ENCODE data around the gene EML1.

The EML1 gene

GRCh38 chr14:99747582-99748330, 45.5 kb upstream of the EML1 start:
- H3K4me3 ChIP-seq (ENCODE audit: control insufficient read depth in 1 of 7, extremely low read depth in 1 of 7, insufficient read depth in 4 of 7, low read depth in 2 of 7, low read length in 6 of 7): no peak overlapping the region
- POLR2A ChIA-PET: interaction anchor here (0.6 kb wide), 1 partner anchor 11 kb away, joined by 3 read pairs; no protein-coding TSS in a partner anchor
- H3K27me3 ChIP-seq (replicated peaks in 2 of 5; ENCODE audit: control insufficient read depth in 4 of 5, insufficient read depth in 5 of 5, low read length in 4 of 5): peaks cover 0 to 56% (median 19%) of the 10 kb centered on the region in 5 experiments
- 94% methylated on average over 22 of the region's 22 CpGs for WGBS (ENCODE audit: insufficient coverage)
- no peak overlapping the region for H3K27ac ChIP-seq (ENCODE audit: insufficient read depth in 1 of 2, low read depth in 1 of 2, low read length in 2 of 2, poor library complexity in 1 of 2, severe bottlenecking in 2 of 2)
- H3K36me3 ChIP-seq (ENCODE audit: control insufficient read depth in 4 of 4, insufficient read depth in 4 of 4, low read length in 3 of 4): no peaks in the 10 kb centered on the region
- peaks cover 0 to 38% (median 28%) of the 10 kb centered on the region in 4 experiments for H3K4me1 ChIP-seq (ENCODE audit: control extremely low read depth in 1 of 4, control insufficient read depth in 4 of 4, insufficient read depth in 4 of 4, low read length in 3 of 4)
- no peak for DNase-seq
- H3K9me3 ChIP-seq (ENCODE audit: control extremely low read depth in 1 of 5, control insufficient read depth in 4 of 5, insufficient read depth in 2 of 5, low read depth in 1 of 5, low read length in 4 of 5): no peaks in the 10 kb centered on the region
- CTCF ChIA-PET: interaction anchor here (0.8 to 1.1 kb wide), 3 partner anchors 8 to 27 kb away, joined by 3 read pairs; no protein-coding TSS in a partner anchor

GRCh38 chr14:99748529-99748928, 44.7 kb upstream of the EML1 start:
- Histone ChIP-seq H3K4me1 (ENCODE audit: control extremely low read depth in 1 of 4, control insufficient read depth in 4 of 4, insufficient read depth in 4 of 4, low read length in 3 of 4) (peaks cover 0 to 46% (median 35%) of the 10 kb centered on the region in 4 experiments), H3K36me3 (ENCODE audit: control insufficient read depth in 4 of 4, insufficient read depth in 4 of 4, low read length in 3 of 4) (no peaks in the 10 kb centered on the region), H3K4me3 (ENCODE audit: control insufficient read depth in 1 of 7, extremely low read depth in 1 of 7, insufficient read depth in 4 of 7, low read depth in 2 of 7, low read length in 6 of 7) (no peak overlapping the region), H3K27ac (ENCODE audit: insufficient read depth in 1 of 2, low read depth in 1 of 2, low read length in 2 of 2, poor library complexity in 1 of 2, severe bottlenecking in 2 of 2) (no peak overlapping the region), H3K27me3 (replicated peaks in 2 of 5; ENCODE audit: control insufficient read depth in 4 of 5, insufficient read depth in 5 of 5, low read length in 4 of 5) (peaks cover 0 to 48% (median 17%) of the 10 kb centered on the region in 5 experiments), H3K9me3 (ENCODE audit: control extremely low read depth in 1 of 5, control insufficient read depth in 4 of 5, insufficient read depth in 2 of 5, low read depth in 1 of 5, low read length in 4 of 5) (no peaks in the 10 kb centered on the region)
- DNase-seq: no peak
- ChIA-PET POLR2A (interaction anchor here (0.6 kb wide), 1 partner anchor 11 kb away, joined by 3 read pairs; no protein-coding TSS in a partner anchor), CTCF (interaction anchor here (0.8 to 1.1 kb wide), 3 partner anchors 9 to 26 kb away, joined by 3 read pairs; no protein-coding TSS in a partner anchor)
- 73% methylated on average over 4 of the region's 9 CpGs for WGBS (ENCODE audit: insufficient coverage)

GRCh38 chr14:99749142-99749541, 44.1 kb upstream of the EML1 start:
- peak in 1 of 3 donors; percentile 38 for DNase-seq
- H3K27ac ChIP-seq (ENCODE audit: insufficient read depth in 1 of 2, low read depth in 1 of 2, low read length in 2 of 2, poor library complexity in 1 of 2, severe bottlenecking in 2 of 2): no peak overlapping the region
- H3K36me3 ChIP-seq (ENCODE audit: control insufficient read depth in 4 of 4, insufficient read depth in 4 of 4, low read length in 3 of 4): no peaks in the 10 kb centered on the region
- peaks cover 0 to 52% (median 41%) of the 10 kb centered on the region in 4 experiments for H3K4me1 ChIP-seq (ENCODE audit: control extremely low read depth in 1 of 4, control insufficient read depth in 4 of 4, insufficient read depth in 4 of 4, low read length in 3 of 4)
- H3K27me3 ChIP-seq (replicated peaks in 2 of 5; ENCODE audit: control insufficient read depth in 4 of 5, insufficient read depth in 5 of 5, low read length in 4 of 5): peaks cover 0 to 48% (median 17%) of the 10 kb centered on the region in 5 experiments
- ChIA-PET CTCF (interaction anchor here (0.7 kb wide), 1 partner anchor 331 kb away, joined by 3 read pairs; no protein-coding TSS in a partner anchor), POLR2A (no interaction called here)
- 89% methylated on average over 12 of the region's 13 CpGs for WGBS (ENCODE audit: insufficient coverage)
- H3K9me3 ChIP-seq (ENCODE audit: control extremely low read depth in 1 of 5, control insufficient read depth in 4 of 5, insufficient read depth in 2 of 5, low read depth in 1 of 5, low read length in 4 of 5): no peaks in the 10 kb centered on the region
- H3K4me3 ChIP-seq (ENCODE audit: control insufficient read depth in 1 of 7, extremely low read depth in 1 of 7, insufficient read depth in 4 of 7, low read depth in 2 of 7, low read length in 6 of 7): no peak overlapping the region

GRCh38 chr14:99749763-99750715, 43.2 kb upstream of the EML1 start:
- Histone ChIP-seq H3K36me3 (ENCODE audit: control insufficient read depth in 4 of 4, insufficient read depth in 4 of 4, low read length in 3 of 4) (no peaks in the 10 kb centered on the region), H3K9me3 (ENCODE audit: control extremely low read depth in 1 of 5, control insufficient read depth in 4 of 5, insufficient read depth in 2 of 5, low read depth in 1 of 5, low read length in 4 of 5) (no peaks in the 10 kb centered on the region)
- no peak for DNase-seq

GRCh38 chr14:99750746-99751450, 42.3 kb upstream of the EML1 start:
- WGBS (ENCODE audit: insufficient coverage): 100% methylated on average over 8 of the region's 11 CpGs
- DNase-seq: no peak
- CTCF ChIA-PET: interaction anchor here (0.7 to 1.2 kb wide), 2 partner anchors 10 to 41 kb away, joined by 3 read pairs; no protein-coding TSS in a partner anchor
- POLR2A ChIA-PET: no interaction called here
- H3K4me3 ChIP-seq (ENCODE audit: control insufficient read depth in 1 of 7, extremely low read depth in 1 of 7, insufficient read depth in 4 of 7, low read depth in 2 of 7, low read length in 6 of 7): no peak overlapping the region
- no peaks in the 10 kb centered on the region for H3K36me3 ChIP-seq (ENCODE audit: control insufficient read depth in 4 of 4, insufficient read depth in 4 of 4, low read length in 3 of 4)
- H3K4me1 ChIP-seq (ENCODE audit: control extremely low read depth in 1 of 4, control insufficient read depth in 4 of 4, insufficient read depth in 4 of 4, low read length in 3 of 4): peaks cover 0 to 55% (median 39%) of the 10 kb centered on the region in 4 experiments
- H3K9me3 ChIP-seq (ENCODE audit: control extremely low read depth in 1 of 5, control insufficient read depth in 4 of 5, insufficient read depth in 2 of 5, low read depth in 1 of 5, low read length in 4 of 5): no peaks in the 10 kb centered on the region
- H3K27ac ChIP-seq (ENCODE audit: insufficient read depth in 1 of 2, low read depth in 1 of 2, low read length in 2 of 2, poor library complexity in 1 of 2, severe bottlenecking in 2 of 2): no peak overlapping the region
- H3K27me3 ChIP-seq (replicated peaks in 2 of 5; ENCODE audit: control insufficient read depth in 4 of 5, insufficient read depth in 5 of 5, low read length in 4 of 5): peaks cover 0 to 56% (median 15%) of the 10 kb centered on the region in 5 experiments

More at GRCh38 chr14:99749763-99750715, 43.2 kb upstream of the EML1 start:
- WGBS (ENCODE audit: insufficient coverage): 96% methylated on average over 23 of the region's 23 CpGs
- Histone ChIP-seq H3K27me3 (replicated peaks in 2 of 5; ENCODE audit: control insufficient read depth in 4 of 5, insufficient read depth in 5 of 5, low read length in 4 of 5) (peaks cover 0 to 52% (median 17%) of the 10 kb centered on the region in 5 experiments), H3K4me1 (ENCODE audit: control extremely low read depth in 1 of 4, control insufficient read depth in 4 of 4, insufficient read depth in 4 of 4, low read length in 3 of 4) (peaks cover 0 to 55% (median 42%) of the 10 kb centered on the region in 4 experiments), H3K27ac (ENCODE audit: insufficient read depth in 1 of 2, low read depth in 1 of 2, low read length in 2 of 2, poor library complexity in 1 of 2, severe bottlenecking in 2 of 2) (no peak overlapping the region), H3K4me3 (ENCODE audit: control insufficient read depth in 1 of 7, extremely low read depth in 1 of 7, insufficient read depth in 4 of 7, low read depth in 2 of 7, low read length in 6 of 7) (no peak overlapping the region)
- ChIA-PET POLR2A (no interaction called here), CTCF (interaction anchor here (0.7 kb wide), 2 partner anchors 42 to 330 kb away, joined by 3 read pairs; no protein-coding TSS in a partner anchor)

Measured in common myeloid progenitor, CD34-positive (primary cell).